SK-N-SH treated with all-trans-retinoic acid at 6 μM for 48 hours (cell line): Measurements from ENCODE around the gene OR4F17.
"Not testable (repeated sequence)": the region's sequence is repeated elsewhere in the genome, so short reads cannot be mapped to it uniquely, and the experiment has no call there.

Experiments used
- CREB5 ChIP-seq: fragments of 250-450 bp; sonication (Bioruptor Pico); IDR thresholded peaks from 2 replicates; pipeline ENCODE4 v1.5.1; 2020; ENCODE audit warnings: low read depth, mild to moderate bottlenecking, moderate library complexity
- ESRRG ChIP-seq: fragments of 250-450 bp; sonication (Bioruptor Pico); IDR thresholded peaks from 2 replicates; pipeline ENCODE4 v1.6.1; 2021; ENCODE audit warnings: mild to moderate bottlenecking
- OSR1 ChIP-seq: fragments of 250-450 bp; sonication (Bioruptor Pico); IDR thresholded peaks from 2 replicates; pipeline ENCODE4 v1.8.0; 2022; ENCODE audit warnings: moderate library complexity, mild to moderate bottlenecking, inconsistent platforms
- PATZ1 ChIP-seq: fragments of 250-450 bp; sonication (Bioruptor Pico); IDR thresholded peaks from 2 replicates; pipeline ENCODE4 v1.8.0; 2020; ENCODE audit warnings: mild to moderate bottlenecking, moderate library complexity, borderline replicate concordance
- SNAI2 ChIP-seq: fragments of 250-450 bp; sonication (Bioruptor Pico); IDR thresholded peaks from 2 replicates; pipeline ENCODE4 v1.5.0; 2020; ENCODE audit warnings: mild to moderate bottlenecking, moderate library complexity
- TOX ChIP-seq: fragments of 250-450 bp; sonication (Bioruptor Pico); IDR thresholded peaks from 2 replicates; pipeline ENCODE4 v1.8.0; 2021; ENCODE audit warnings: mild to moderate bottlenecking, moderate library complexity, borderline replicate concordance
- ZNF70 ChIP-seq: fragments of 450-650 bp; formaldehyde crosslinking; IDR thresholded peaks from 2 replicates; pipeline ENCODE4 v1.5.0; 2020; ENCODE audit warnings: mild to moderate bottlenecking, moderate library complexity
- TF ChIP-seq, protein P1 (sequence below): fragments of 250-450 bp; sonication (Bioruptor Pico); IDR thresholded peaks from 2 replicates; pipeline ENCODE4 v1.8.0; 2021; ENCODE audit warnings: low read depth, mild to moderate bottlenecking, moderate library complexity, borderline replicate concordance

GRCh38 chr19:94794-95193 is 12.1 kb upstream of the OR4F17 start:
- TF ChIP-seq ESRRG (CRISPR knock-in tag); ZNF70 (CRISPR knock-in tag); PATZ1 (CRISPR knock-in tag); TOX; CREB5 (CRISPR knock-in tag); OSR1 (CRISPR knock-in tag); SNAI2 (CRISPR knock-in tag): not testable (repeated sequence)
- TF ChIP-seq, protein P1, sequence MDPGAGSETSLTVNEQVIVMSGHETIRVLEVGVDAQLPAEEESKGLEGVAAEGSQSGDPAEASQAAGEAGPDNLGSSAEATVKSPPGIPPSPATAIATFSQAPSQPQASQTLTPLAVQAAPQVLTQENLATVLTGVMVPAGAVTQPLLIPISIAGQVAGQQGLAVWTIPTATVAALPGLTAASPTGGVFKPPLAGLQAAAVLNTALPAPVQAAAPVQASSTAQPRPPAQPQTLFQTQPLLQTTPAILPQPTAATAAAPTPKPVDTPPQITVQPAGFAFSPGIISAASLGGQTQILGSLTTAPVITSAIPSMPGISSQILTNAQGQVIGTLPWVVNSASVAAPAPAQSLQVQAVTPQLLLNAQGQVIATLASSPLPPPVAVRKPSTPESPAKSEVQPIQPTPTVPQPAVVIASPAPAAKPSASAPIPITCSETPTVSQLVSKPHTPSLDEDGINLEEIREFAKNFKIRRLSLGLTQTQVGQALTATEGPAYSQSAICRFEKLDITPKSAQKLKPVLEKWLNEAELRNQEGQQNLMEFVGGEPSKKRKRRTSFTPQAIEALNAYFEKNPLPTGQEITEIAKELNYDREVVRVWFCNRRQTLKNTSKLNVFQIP (CRISPR knock-in tag) = not testable (repeated sequence)
